Measurements from ENCODE around the gene KIF9. TPM values are rescaled to one million over a fixed set of nuclear protein-coding genes. Genes with fewer than 3 reads are reported as not detected.

Gene KIF9
- total RNA-seq, 1 donor from 2014 or later: 6.2 TPM

- no peaks in the 10 kb centered on the region for H3K27me3 Mint-ChIP-seq (ENCODE audit: low read depth)
- DNase-seq (ENCODE audit: low spot score in 2 of 2, unreplicated experiment in 2 of 2): no peak
These were observed 1.2 kb upstream of the KIF9 start for GRCh38 chr3:47283591-47284364.

GRCh38 chr3:47283193-47283537 is 566 bp upstream of the KIF9 start:
- Mint-ChIP-seq H3K27me3 (ENCODE audit: low read depth) (no peaks in the 10 kb centered on the region), H3K27ac (peak overlapping the region; percentile 100), H3K4me1 (peaks cover 8% of the 10 kb centered on the region), H3K36me3 (peaks cover 3% of the 10 kb centered on the region), H3K9me3 (no peaks in the 10 kb centered on the region), H3K4me3 (peak overlapping the region; percentile 97)
- peak in 1 of 2 experiments; percentile 45 for DNase-seq (ENCODE audit: low spot score in 2 of 2, unreplicated experiment in 2 of 2)
- no peak for TF ChIP-seq CTCF (IDR thresholded peaks at IDR 0.05; ENCODE audit: unreplicated experiment)

More at GRCh38 chr3:47283591-47284364, 1.2 kb upstream of the KIF9 start:
- Mint-ChIP-seq H3K36me3 (peaks cover 8% of the 10 kb centered on the region), H3K4me3 (peak overlapping the region; percentile 97), H3K9me3 (no peaks in the 10 kb centered on the region), H3K27ac (peak overlapping the region; percentile 100), H3K4me1 (peaks cover 8% of the 10 kb centered on the region)
- TF ChIP-seq CTCF (IDR thresholded peaks at IDR 0.05; ENCODE audit: unreplicated experiment): no peak

GRCh38 chr3:47280519-47280918 is 2.1 kb downstream of the KIF9 start:
- TF ChIP-seq CTCF (IDR thresholded peaks at IDR 0.05; ENCODE audit: unreplicated experiment): no peak
- H3K27ac Mint-ChIP-seq: no peak overlapping the region
- H3K36me3 Mint-ChIP-seq: no peaks in the 10 kb centered on the region
- H3K27me3 Mint-ChIP-seq (ENCODE audit: low read depth): no peaks in the 10 kb centered on the region
- H3K4me1 Mint-ChIP-seq: peaks cover 8% of the 10 kb centered on the region
- no peak for DNase-seq (ENCODE audit: low spot score in 2 of 2, unreplicated experiment in 2 of 2)
- no peaks in the 10 kb centered on the region for H3K9me3 Mint-ChIP-seq
- H3K4me3 Mint-ChIP-seq: no peak overlapping the region

GRCh38 chr3:47276558-47276957 is 6.0 kb downstream of the KIF9 start:
- Mint-ChIP-seq H3K27ac (no peak overlapping the region), H3K4me3 (no peak overlapping the region), H3K36me3 (no peaks in the 10 kb centered on the region), H3K4me1 (peaks cover 2% of the 10 kb centered on the region), H3K27me3 (ENCODE audit: low read depth) (no peaks in the 10 kb centered on the region), H3K9me3 (no peaks in the 10 kb centered on the region)
- TF ChIP-seq CTCF (IDR thresholded peaks at IDR 0.05; ENCODE audit: unreplicated experiment): no peak
- DNase-seq (ENCODE audit: low spot score in 2 of 2, unreplicated experiment in 2 of 2): no peak

- Mint-ChIP-seq H3K4me3 (no peak overlapping the region), H3K27me3 (ENCODE audit: low read depth) (no peaks in the 10 kb centered on the region), H3K27ac (no peak overlapping the region), H3K9me3 (no peaks in the 10 kb centered on the region), H3K36me3 (no peaks in the 10 kb centered on the region), H3K4me1 (no peaks in the 10 kb centered on the region)
- DNase-seq (ENCODE audit: low spot score in 2 of 2, unreplicated experiment in 2 of 2): no peak
- TF ChIP-seq CTCF (IDR thresholded peaks at IDR 0.05; ENCODE audit: unreplicated experiment): no peak
These were observed 7.9 kb downstream of the KIF9 start for GRCh38 chr3:47274652-47275051.
